SK-N-SH (cell line): Measurements from ENCODE around the gene RPS6KC1. TPM values are rescaled to one million over a fixed set of nuclear protein-coding genes. Genes with fewer than 3 reads are reported as not detected.

Experiments used
- CTCF ChIA-PET: fragments of 300-600, 350-600 bp; formaldehyde crosslinking; extraction: SDS; loops from one replicate; lab custom pipeline; 2021; lab: Yijun Ruan, JAX
- POLR2A ChIA-PET: fragments of 350-600 bp; sonication (Branson Sonifier 250); formaldehyde crosslinking; extraction: SDS; loops from one replicate; lab custom pipeline; 2020; ENCODE audit warnings: antibody characterized with exemption, inconsistent platforms; lab: Yijun Ruan, JAX
- DNase-seq: peaks from one replicate; pipeline ENCODE4 v3.0.0; 2012
- H2AFZ ChIP-seq: fragments of 200-600 bp; sonication (generic); 2 replicates; pipeline ENCODE4 v1.8.1; 2016; ENCODE audit warnings: antibody characterized with exemption, mild to moderate bottlenecking, low read depth
- H3F3A ChIP-seq: fragments of 200-600 bp; sonication (generic); replicated peaks from 2 replicates; pipeline ENCODE3; 2016; ENCODE audit warnings: antibody characterized with exemption, mild to moderate bottlenecking; ENCODE audit not compliant: insufficient read depth
- H3K27ac ChIP-seq, 2 experiments: fragments of 200-500 bp in 1 of 2; fragments of 200-600 bp in 1 of 2; sonication (Bioruptor generic) in 1 of 2; sonication (generic), shearing (Covaris generic) in 1 of 2; 2 replicates each; pipeline versions ENCODE4 v1.5.1 to v1.6.1; 2014 to 2016; ENCODE audit warnings: low read depth in 2 of 2, inconsistent platforms in 1 of 2, low read length in 1 of 2, mild to moderate bottlenecking in 1 of 2, mixed read lengths in 1 of 2
- H3K27me3 ChIP-seq: fragments of 200-600 bp; sonication (generic), shearing (Covaris generic); 2 replicates; pipeline ENCODE4 v1.6.1; 2016; ENCODE audit warnings: mixed run types; ENCODE audit not compliant: insufficient read depth
- H3K36me3 ChIP-seq, 2 experiments: fragments of 200-500 bp in 1 of 2; fragments of 200-600 bp in 1 of 2; sonication (Bioruptor generic) in 1 of 2; sonication (generic) in 1 of 2; replicated peaks in 1 of 2; 2 replicates each; pipeline versions ENCODE3 to v1.5.1; 2014 to 2016; ENCODE audit warnings: low read length in 1 of 2, mild to moderate bottlenecking in 1 of 2; ENCODE audit not compliant: insufficient read depth in 2 of 2, control insufficient read depth in 1 of 2
- H3K4me1 ChIP-seq, 2 experiments: fragments of 200-500 bp in 1 of 2; fragments of 200-600 bp in 1 of 2; sonication (Bioruptor generic) in 1 of 2; sonication (generic), shearing (Covaris generic) in 1 of 2; 2 replicates each; pipeline versions ENCODE4 v1.5.1 to v1.6.1; 2014 to 2016; ENCODE audit warnings: low read depth in 1 of 2, low read length in 1 of 2, mixed run types in 1 of 2; ENCODE audit not compliant: insufficient read depth in 2 of 2, control insufficient read depth in 1 of 2
- H3K4me2 ChIP-seq: fragments of 200-600 bp; sonication (generic), shearing (Covaris generic); 2 replicates; pipeline ENCODE4 v1.6.1; 2017; ENCODE audit warnings: mixed run types
- H3K4me3 ChIP-seq, 2 experiments: fragments of 200-500 bp in 1 of 2; fragments of 200-600 bp in 1 of 2; sonication (Bioruptor generic) in 1 of 2; sonication (generic), shearing (Covaris generic) in 1 of 2; 2 replicates each; pipeline versions ENCODE4 v1.5.1 to v1.8.1; 2014 to 2016; ENCODE audit warnings: low read depth in 2 of 2, inconsistent platforms in 1 of 2, low read length in 1 of 2, mild to moderate bottlenecking in 1 of 2, mixed read lengths in 1 of 2, moderate library complexity in 1 of 2
- H3K79me2 ChIP-seq: fragments of 200-600 bp; sonication (generic); 2 replicates; pipeline ENCODE4 v1.8.1; 2017; ENCODE audit warnings: mild to moderate bottlenecking; ENCODE audit not compliant: insufficient read depth
- H3K9ac ChIP-seq: fragments of 200-600 bp; sonication (generic); 2 replicates; pipeline ENCODE4 v1.6.1; 2017; ENCODE audit warnings: mixed run types
- H3K9me2 ChIP-seq: fragments of 200-600 bp; sonication (generic); 2 replicates; pipeline ENCODE4 v1.6.1; 2017; ENCODE audit warnings: mixed run types
- H3K9me3 ChIP-seq: fragments of 200-600 bp; sonication (generic); 2 replicates; pipeline ENCODE4 v1.6.1; 2017; ENCODE audit warnings: mixed run types, mild to moderate bottlenecking, moderate library complexity
- H4K20me1 ChIP-seq: fragments of 200-600 bp; sonication (generic); 2 replicates; pipeline ENCODE4 v1.6.1; 2017; ENCODE audit warnings: mild to moderate bottlenecking, mixed run types; ENCODE audit not compliant: insufficient read depth
- CHD2 ChIP-seq: fragments of 150-350 bp; IDR thresholded peaks from 2 replicates; pipeline ENCODE4 v1.6.1; 2018; ENCODE audit warnings: low read length; ENCODE audit not compliant: partially characterized antibody
- EP300 ChIP-seq, 2 experiments: IDR thresholded peaks; 2 replicates each; pipeline versions ENCODE4 v1.4.0 to v1.6.1; 2012; ENCODE audit warnings: borderline replicate concordance in 1 of 2, low read depth in 1 of 2, low read length in 1 of 2
- MEF2A ChIP-seq: IDR thresholded peaks from 2 replicates; pipeline ENCODE4 v1.4.0; 2012; ENCODE audit warnings: low read depth, borderline replicate concordance
- NFIC ChIP-seq: IDR thresholded peaks from 2 replicates; pipeline ENCODE4 v1.4.0; 2012; ENCODE audit warnings: borderline replicate concordance
- NRF1 ChIP-seq: IDR thresholded peaks from 2 replicates; pipeline ENCODE4 v1.6.1; 2012; ENCODE audit warnings: low read depth, mild to moderate bottlenecking, low read length
- RAD21 ChIP-seq: IDR thresholded peaks from 2 replicates; pipeline ENCODE4 v1.6.1; 2012; ENCODE audit warnings: mild to moderate bottlenecking, low read length
- RCOR1 ChIP-seq: fragments of 150-350 bp; IDR thresholded peaks from 2 replicates; pipeline ENCODE4 v1.6.1; 2017; ENCODE audit warnings: antibody characterized with exemption, low read length
- RFX5 ChIP-seq: IDR thresholded peaks from 2 replicates; pipeline ENCODE4 v1.6.1; 2012; ENCODE audit warnings: mild to moderate bottlenecking, improper control_type of control experiment, low read length
- SMC3 ChIP-seq: IDR thresholded peaks from 2 replicates; pipeline ENCODE4 v1.6.1; 2012; ENCODE audit warnings: low read depth, low read length, improper control_type of control experiment
- YY1 ChIP-seq: IDR thresholded peaks from 2 replicates; pipeline ENCODE4 v1.4.0; 2012; ENCODE audit warnings: low read depth, mild to moderate bottlenecking
- WGBS: methylation state at CpG from one replicate; pipeline ENCODE4 v1.1.6; 2017; ENCODE audit warnings: low lambda C conversion rate; 5-methylcytosine and 5-hydroxymethylcytosine counted together
- polyA plus RNA-seq, 3 experiments: library from polyadenylated mRNA; depleted of rRNA; stranded (reverse); fragments of >200 nt; gene quantifications; 2 replicates each; pipeline ENCODE4 v1.2.3, GENCODE V29; 2012
- TF ChIP-seq, protein P1 (sequence below): fragments of 200-600 bp; sonication (generic); IDR thresholded peaks from 2 replicates; pipeline ENCODE4 v1.6.1; 2017; ENCODE audit warnings: antibody characterized with exemption, mild to moderate bottlenecking, moderate library complexity
- TF ChIP-seq, protein P2 (sequence below): IDR thresholded peaks from 2 replicates; pipeline ENCODE4 v1.4.0; 2012; ENCODE audit warnings: low read depth, borderline replicate concordance

RPS6KC1 gene
- polyA plus RNA-seq, 1 of the 3 experiments (the other 2 are of a cell fraction) = 7.8 TPM

DNA sequence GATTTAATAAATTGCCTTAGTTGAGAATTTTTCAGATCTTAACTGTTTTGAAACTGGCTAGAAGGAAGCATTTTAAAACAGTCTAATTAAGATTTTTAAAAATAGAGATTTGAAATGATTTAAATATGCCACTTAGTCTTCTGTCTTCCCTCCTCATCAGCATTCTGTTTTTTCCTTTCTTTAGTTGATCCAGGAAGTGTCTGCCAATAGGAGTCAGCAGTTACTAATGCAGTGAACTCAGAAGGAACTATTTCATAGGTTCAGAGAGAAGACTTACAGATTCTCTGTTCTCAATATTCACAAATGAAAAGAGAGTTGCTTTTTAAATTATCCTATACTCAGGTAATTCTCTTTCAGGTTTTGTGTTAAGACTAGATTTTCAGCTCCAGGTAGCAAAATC is 84.5 kb downstream of the RPS6KC1 start:
- Histone ChIP-seq H3K27ac (no peak overlapping the region; a peak in 1 of 4 replicates), H3F3A (peaks cover 13% of the 10 kb centered on the region), H3K4me2 (no peak overlapping the region), H3K79me2 (peaks cover 42% of the 10 kb centered on the region), H3K9ac (no peak overlapping the region), H3K36me3 (peaks cover under 1 to 23% of the 10 kb centered on the region in 2 experiments), H3K9me2 (no peaks in the 10 kb centered on the region), H3K27me3 (no peaks in the 10 kb centered on the region), H3K4me1 (peaks cover 0 to 4% of the 10 kb centered on the region in 2 experiments; a peak in 2 of 4 replicates), H2AFZ (no peak overlapping the region), H3K4me3 (no peak overlapping the region), H4K20me1 (no peaks in the 10 kb centered on the region; the same call in 1 of the 2 replicates), H3K9me3 (no peaks in the 10 kb centered on the region)
- ChIA-PET POLR2A (no interaction called here), CTCF (interaction anchor here (0.7 to 5.0 kb wide), 3 partner anchors 13 to 989 kb away, joined by 3 to 31 read pairs (median 3); no protein-coding TSS in a partner anchor)
- TF ChIP-seq EP300 (IDR thresholded peaks at IDR 0.05; ENCODE audit: borderline replicate concordance in 1 of 2, low read depth in 1 of 2, low read length in 1 of 2) = no peak
- TF ChIP-seq MEF2A = no peak
- no peak for TF ChIP-seq CHD2
- no peak for DNase-seq

DNA sequence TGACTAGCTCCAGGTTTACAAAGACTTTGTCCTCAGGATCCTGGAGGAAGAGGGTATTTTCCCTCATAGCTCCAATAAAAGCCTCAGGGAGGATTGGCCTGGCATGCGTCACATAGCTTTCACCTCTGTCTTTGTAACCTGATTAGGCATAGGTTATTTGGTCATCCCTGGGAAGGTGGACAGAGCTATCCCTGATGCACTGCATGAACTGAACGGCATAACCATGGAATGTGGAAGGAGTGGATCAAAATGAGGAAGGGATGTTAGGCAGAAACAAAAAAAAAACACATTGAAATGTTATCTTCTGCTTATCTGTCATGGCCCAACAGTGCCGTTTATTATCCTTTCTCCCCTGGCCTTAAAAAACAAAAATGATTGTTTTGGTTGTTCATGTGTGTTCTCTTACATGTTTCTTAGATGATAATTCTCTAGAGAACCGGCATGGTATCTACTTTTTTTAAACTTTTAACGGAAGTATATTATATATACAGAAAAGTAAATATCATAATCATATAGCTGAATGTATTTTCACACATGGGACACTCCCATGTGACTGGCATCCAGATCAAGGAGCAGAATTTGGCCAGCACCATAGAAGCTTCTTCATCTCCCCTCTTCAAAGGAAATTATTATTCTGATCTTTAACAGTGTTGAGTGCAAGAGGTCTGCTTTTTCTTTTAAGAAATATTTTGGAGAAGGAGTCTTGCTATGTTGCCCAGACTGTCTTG is 85.3 kb downstream of the RPS6KC1 start:
- Histone ChIP-seq H3K9me2 (no peaks in the 10 kb centered on the region), H3K4me1 (peaks cover 0 to 4% of the 10 kb centered on the region in 2 experiments; a peak in 2 of 4 replicates), H3K79me2 (peaks cover 50% of the 10 kb centered on the region), H3K4me3 (no peak overlapping the region), H3K4me2 (no peak overlapping the region), H3K9me3 (no peaks in the 10 kb centered on the region), H3F3A (peaks cover 13% of the 10 kb centered on the region), H3K9ac (no peak overlapping the region), H3K27ac (no peak overlapping the region), H2AFZ (no peak overlapping the region), H3K27me3 (no peaks in the 10 kb centered on the region), H4K20me1 (no peaks in the 10 kb centered on the region; the same call in 1 of the 2 replicates), H3K36me3 (peaks cover 0 to 18% of the 10 kb centered on the region in 2 experiments)
- DNase-seq = no peak
- 85% methylated on average over 5 of the region's 5 CpGs for WGBS
- CTCF ChIA-PET = interaction anchor here (0.7 to 5.0 kb wide), 3 partner anchors 13 to 989 kb away, joined by 3 to 31 read pairs (median 3); no protein-coding TSS in a partner anchor
- TF ChIP-seq SMC3 = no peak
- TF ChIP-seq NRF1 = no peak
- no peak for TF ChIP-seq RFX5
- no peak for TF ChIP-seq EP300 (IDR thresholded peaks at IDR 0.05; ENCODE audit: borderline replicate concordance in 1 of 2, low read depth in 1 of 2, low read length in 1 of 2)
- no peak for TF ChIP-seq NFIC
- TF ChIP-seq, protein P1, sequence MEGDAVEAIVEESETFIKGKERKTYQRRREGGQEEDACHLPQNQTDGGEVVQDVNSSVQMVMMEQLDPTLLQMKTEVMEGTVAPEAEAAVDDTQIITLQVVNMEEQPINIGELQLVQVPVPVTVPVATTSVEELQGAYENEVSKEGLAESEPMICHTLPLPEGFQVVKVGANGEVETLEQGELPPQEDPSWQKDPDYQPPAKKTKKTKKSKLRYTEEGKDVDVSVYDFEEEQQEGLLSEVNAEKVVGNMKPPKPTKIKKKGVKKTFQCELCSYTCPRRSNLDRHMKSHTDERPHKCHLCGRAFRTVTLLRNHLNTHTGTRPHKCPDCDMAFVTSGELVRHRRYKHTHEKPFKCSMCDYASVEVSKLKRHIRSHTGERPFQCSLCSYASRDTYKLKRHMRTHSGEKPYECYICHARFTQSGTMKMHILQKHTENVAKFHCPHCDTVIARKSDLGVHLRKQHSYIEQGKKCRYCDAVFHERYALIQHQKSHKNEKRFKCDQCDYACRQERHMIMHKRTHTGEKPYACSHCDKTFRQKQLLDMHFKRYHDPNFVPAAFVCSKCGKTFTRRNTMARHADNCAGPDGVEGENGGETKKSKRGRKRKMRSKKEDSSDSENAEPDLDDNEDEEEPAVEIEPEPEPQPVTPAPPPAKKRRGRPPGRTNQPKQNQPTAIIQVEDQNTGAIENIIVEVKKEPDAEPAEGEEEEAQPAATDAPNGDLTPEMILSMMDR = no peak
- no peak for TF ChIP-seq RAD21
- TF ChIP-seq, protein P2, sequence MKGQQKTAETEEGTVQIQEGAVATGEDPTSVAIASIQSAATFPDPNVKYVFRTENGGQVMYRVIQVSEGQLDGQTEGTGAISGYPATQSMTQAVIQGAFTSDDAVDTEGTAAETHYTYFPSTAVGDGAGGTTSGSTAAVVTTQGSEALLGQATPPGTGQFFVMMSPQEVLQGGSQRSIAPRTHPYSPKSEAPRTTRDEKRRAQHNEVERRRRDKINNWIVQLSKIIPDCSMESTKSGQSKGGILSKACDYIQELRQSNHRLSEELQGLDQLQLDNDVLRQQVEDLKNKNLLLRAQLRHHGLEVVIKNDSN = no peak
- TF ChIP-seq RCOR1 = no peak
- TF ChIP-seq YY1 = no peak
- POLR2A ChIA-PET = no interaction called here
